Body of pancreas (tissue), 4 donors: ENCODE results near the gene GPR137.

ENCODE experiments used
- POLR2A ChIP-seq, 3 donors: fragments of 450-650 bp; IDR thresholded peaks; one replicate each; pipeline ENCODE4 v1.6.1; 2016; ENCODE audit warnings: antibody characterized with exemption in 3 of 3, mild to moderate bottlenecking in 2 of 3
- TF ChIP-seq, protein P1 (sequence below), 7 experiments: fragments of 450-650 bp in 4 of 7; fragments of 200-600 bp in 3 of 7; sonication (generic) in 3 of 7; IDR thresholded peaks; one replicate each; pipeline ENCODE4 v1.5.1; 2016 to 2019; ENCODE audit warnings: antibody characterized with exemption in 7 of 7

DNA sequence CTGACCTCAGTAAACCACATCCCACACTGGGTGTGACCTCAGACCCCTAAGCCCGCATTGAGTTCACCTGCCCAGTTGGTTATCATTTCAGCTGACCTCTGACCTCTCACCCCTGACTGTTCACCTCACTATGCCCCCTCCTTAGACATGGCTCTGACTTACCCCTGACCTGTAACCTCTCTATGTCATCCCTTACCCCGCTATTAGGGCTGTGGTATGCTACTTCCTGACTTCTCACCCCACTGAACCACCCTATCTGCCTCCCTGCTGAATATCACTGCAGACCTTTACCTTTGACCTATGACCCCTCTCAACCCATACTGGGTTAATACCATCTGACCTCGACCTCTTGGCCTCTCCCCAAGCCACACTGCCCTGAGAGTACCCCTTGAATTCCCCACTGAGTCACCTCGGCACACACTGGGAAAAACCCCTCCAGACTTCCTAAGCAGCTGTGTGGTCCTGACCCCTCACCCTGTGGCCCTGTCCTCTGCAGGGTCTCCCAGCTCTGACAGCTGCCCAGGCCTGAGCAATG lies 26.0 kb upstream of the GPR137 start:
- TF ChIP-seq, protein P1, sequence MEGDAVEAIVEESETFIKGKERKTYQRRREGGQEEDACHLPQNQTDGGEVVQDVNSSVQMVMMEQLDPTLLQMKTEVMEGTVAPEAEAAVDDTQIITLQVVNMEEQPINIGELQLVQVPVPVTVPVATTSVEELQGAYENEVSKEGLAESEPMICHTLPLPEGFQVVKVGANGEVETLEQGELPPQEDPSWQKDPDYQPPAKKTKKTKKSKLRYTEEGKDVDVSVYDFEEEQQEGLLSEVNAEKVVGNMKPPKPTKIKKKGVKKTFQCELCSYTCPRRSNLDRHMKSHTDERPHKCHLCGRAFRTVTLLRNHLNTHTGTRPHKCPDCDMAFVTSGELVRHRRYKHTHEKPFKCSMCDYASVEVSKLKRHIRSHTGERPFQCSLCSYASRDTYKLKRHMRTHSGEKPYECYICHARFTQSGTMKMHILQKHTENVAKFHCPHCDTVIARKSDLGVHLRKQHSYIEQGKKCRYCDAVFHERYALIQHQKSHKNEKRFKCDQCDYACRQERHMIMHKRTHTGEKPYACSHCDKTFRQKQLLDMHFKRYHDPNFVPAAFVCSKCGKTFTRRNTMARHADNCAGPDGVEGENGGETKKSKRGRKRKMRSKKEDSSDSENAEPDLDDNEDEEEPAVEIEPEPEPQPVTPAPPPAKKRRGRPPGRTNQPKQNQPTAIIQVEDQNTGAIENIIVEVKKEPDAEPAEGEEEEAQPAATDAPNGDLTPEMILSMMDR (IDR thresholded peaks at IDR 0.05) = no peak
- no peak for TF ChIP-seq POLR2A (IDR thresholded peaks at IDR 0.05)
